Hematopoietic multipotent progenitor cell treated with erythropoietin and hydrocortisone succinate and interleukin-3 and kit ligand, for 8 days (in vitro differentiated cells): ENCODE data around the gene SETD3.
A peak's percentile ranks its signal among the peaks of the same experiment; 100 is the strongest.

Experiments used
- DNase-seq: peaks from one replicate; pipeline ENCODE4 v3.0.0-alpha.2; 2015

Gene SETD3

DNA sequence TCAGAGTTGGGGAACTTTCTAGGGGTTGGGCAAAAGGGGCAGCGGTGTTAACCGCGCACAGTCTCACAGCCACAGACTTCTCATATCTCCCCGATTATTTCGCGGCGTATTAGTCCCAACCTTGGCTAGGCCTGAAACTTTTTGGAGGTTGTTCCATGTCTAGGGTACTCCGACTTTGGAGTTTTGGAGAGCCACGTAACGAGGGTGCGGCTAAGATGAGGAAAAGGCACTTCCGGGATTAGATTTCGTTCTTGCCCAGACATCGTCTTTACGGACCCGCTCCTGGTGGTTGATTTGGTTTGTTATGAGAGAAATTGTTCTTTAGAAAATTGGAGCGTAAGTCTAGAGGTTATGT is 1.1 kb upstream of the SETD3 start:
- DNase-seq, result peak; percentile 45

DNA sequence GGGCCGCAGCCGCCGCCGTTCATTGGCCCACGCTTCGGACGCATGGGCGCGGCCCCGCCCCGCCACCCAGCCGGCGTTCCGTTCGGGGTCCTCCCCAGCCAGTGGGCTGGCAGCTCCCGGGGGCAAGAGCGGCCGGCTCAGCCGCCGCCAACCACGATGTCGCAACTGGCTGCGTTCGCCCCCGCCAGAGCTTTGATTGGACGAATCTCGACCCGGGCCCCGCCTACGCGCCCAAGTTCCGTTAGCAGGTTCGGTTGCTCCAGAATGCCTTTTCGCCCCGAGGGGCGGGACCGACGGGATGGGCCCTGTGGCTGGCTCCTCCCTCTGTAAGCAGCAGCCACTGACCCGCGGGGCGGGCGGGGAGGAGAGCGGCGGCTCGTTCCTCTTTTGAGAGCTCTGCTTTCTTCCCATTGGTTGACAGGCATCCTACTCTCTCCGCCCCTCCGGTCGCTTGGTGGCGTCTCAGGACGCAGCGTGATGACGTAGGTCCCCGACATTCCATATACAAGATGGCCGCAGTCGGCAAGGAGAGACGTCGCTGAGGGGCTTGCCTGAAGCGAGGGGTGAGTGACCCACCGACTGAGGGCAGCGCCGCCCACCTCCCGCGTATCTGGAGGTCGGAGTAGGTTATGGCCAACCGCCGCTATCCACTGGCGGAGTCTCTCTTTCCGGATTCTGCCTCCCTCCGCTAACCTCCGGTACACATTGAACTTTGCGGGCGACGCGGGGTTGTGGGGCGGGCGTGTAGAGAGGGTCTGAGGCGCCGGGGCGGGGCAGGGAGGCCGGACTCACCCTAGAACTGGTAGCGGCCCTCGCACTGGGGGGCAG is 472 bp upstream of the SETD3 start, which contains the start of gene CCNK:
TSS of gene CCNK (plus strand) at position 493 of the 828 bp plus-strand sequence. CDS start 11,269 bp downstream, outside the sequence.
- peak; percentile 99 for DNase-seq

GRCh38 chr14:99479160-99479905 is 1.3 kb downstream of the SETD3 start:
- no peak for DNase-seq

DNA sequence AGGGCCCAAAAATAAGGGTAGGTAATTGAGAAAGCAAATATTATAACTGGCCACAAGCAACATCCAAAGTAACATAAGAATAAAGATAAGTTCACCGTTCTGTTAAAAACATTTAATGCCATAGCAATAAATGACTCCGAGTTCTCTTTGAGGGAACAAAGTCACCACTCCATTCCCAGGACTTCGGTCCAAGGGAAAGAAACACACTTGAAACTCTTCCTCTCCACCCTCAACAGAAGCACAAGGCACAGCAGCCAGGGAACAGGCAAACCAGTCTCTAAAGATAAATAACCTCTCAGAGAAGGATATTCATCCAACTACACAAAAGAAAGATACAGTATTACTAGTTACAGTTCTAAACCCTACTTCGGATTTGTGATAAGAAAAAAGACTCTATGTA is 2.5 kb downstream of the SETD3 start:
- DNase-seq, result no peak

GRCh38 chr14:99476864-99477263 is 3.8 kb downstream of the SETD3 start:
- DNase-seq, result peak; percentile 21

DNA sequence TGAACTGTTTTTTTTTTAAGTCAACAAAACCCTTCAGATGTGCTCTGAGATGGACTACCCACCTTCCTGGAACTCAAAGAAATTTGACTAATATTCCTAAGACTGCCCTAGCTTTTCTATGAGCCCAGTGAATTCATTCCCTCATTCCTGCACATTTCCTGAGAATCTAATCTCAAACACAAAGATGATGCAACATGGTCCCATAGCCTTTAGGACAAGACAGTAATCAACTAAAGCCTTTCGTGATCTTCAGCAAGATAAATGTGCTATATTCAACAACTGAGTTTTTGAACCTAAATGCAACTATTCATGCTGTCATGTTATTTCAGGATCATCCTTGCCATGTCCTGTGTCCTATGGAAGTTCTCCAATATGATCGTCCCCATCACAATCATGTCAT is 5.0 kb downstream of the SETD3 start:
- no peak for DNase-seq

DNA sequence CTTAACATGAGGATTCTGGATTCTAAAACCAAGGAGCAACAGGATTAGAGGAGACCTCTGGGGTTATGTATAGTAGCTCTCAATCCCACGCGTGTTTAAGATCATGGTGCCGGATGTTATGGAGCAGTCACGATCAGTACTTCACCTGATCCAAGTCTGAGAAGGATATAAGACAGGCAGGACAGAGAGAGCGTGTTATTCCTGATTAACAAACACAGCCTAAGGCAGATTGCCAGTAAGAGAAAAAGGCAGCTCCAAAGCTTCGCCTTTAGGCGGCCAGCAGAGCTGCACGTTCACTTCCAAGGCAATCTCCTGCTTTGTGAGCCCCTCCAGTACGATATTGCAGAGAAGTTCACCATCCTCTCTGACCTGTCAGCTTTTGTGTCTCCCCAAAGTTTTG is 5.5 kb downstream of the SETD3 start:
- no peak for DNase-seq

GRCh38 chr14:99473458-99473857 is 7.2 kb downstream of the SETD3 start:
- no peak for DNase-seq

- no peak for DNase-seq
Measured at GRCh38 chr14:99472937-99473336, 7.7 kb downstream of the SETD3 start.

GRCh38 chr14:99471731-99472130 is 8.9 kb downstream of the SETD3 start:
- no peak for DNase-seq

- DNase-seq, result no peak
Measured at GRCh38 chr14:99468836-99469592, 11.6 kb downstream of the SETD3 start.

DNA sequence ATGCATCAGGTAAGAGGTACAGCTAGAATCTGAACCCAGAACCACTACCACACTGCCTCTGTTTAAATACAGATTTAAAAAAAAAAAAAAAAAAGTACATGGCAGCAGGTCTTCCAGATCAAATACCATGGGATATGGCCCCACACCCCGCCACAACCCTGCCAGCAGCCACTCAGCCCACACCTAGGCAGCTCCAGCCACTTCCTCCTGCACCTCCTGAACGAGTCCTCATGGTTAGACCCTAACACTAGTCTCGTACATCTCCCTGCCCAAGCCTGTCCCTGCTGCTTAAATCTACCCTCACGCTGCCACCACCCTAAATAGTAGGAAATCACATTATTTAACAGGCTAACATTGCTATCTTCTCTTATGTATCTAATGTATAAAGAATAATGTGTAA is 12.6 kb downstream of the SETD3 start:
- no peak for DNase-seq

GRCh38 chr14:99467336-99468078 is 13.2 kb downstream of the SETD3 start:
- peak; percentile 34 for DNase-seq

DNA sequence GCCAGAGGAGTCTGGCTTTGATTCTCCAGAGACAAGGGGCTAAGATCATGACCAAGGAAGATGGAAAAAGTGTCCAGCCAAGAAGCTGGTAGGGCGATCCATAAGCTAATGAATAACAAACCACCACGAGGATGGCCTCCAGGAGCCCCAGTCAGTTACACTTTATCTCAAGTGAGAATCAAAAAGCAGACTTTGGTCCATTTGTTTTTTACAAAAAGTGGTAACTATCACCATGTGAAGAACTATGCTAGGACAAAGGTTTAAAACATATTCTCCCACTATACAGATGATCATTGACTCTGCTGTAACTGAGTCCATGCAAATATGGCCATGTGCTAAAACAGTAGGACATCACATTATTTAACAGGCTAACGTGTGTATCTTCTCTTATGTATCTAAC is 13.9 kb downstream of the SETD3 start:
- DNase-seq, result no peak

GRCh38 chr14:99465288-99465687 is 15.4 kb downstream of the SETD3 start:
- no peak for DNase-seq

- DNase-seq, result no peak
Measured at GRCh38 chr14:99463974-99464373, 16.7 kb downstream of the SETD3 start.

GRCh38 chr14:99462210-99462609 is 18.4 kb downstream of the SETD3 start:
- no peak for DNase-seq

DNA sequence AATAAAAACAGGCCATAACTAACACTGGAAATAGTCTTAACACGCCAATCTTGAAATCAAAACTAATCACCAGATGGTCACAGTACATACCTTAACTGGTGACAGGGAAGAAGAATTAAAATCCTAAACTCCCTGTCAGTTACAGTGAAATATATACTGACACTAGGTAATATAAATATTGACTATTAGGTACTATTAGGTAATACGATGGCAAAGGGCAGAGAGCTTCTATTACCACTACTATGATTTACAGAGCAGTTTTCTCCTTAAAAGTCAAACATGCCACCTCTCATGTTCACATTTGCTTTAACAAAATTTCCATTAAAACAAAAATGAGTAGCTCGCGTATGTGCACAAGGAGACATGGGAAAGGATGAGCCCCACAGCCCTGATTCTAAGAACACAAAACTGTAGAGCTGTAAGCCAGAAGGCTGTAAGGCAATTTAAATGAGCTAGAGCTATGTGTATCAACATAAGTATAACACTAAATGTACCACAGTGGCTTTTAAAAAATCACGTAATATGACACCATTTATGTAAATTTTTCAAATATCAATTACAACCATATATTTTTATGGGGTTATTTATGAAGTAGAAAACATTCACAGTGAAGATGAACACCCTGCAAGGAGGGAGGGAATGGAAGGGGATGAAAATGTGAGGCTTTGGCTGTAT is 19.1 kb downstream of the SETD3 start:
- no peak for DNase-seq

DNA sequence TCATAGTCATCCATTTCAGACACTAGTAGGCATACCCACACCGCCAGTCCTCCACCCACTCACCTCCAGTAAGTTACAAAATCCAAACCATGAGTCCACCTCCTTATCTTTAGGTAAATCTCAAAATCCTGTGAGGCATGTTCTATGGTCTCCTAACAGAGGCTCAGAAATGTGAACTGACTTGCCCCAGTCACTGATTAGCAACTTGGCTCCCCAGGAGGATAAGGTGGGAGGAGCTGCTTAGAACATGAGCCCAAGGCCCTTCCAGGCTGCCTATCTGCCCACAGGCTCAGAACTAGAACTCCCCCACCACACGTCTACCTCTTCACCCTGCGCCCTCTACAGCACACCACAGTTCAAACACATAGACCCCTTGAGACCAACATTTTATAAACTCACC is 19.9 kb downstream of the SETD3 start:
- DNase-seq, result peak; percentile 64

GRCh38 chr14:99459481-99460100 is 21.1 kb downstream of the SETD3 start:
- no peak for DNase-seq

- DNase-seq, result no peak
Measured at GRCh38 chr14:99454246-99454645, 26.4 kb downstream of the SETD3 start.

- no peak for DNase-seq
Measured at GRCh38 chr14:99452968-99453367, 27.7 kb downstream of the SETD3 start.
